ENCODE measurements around the gene TLE2. TPM values are rescaled to one million over a fixed set of nuclear protein-coding genes. Genes with fewer than 3 reads are reported as not detected.
A peak's percentile ranks its signal among the peaks of the same experiment; 100 is the strongest.

The TLE2 gene
- total RNA-seq, 4 donors from 2014 or later: 5.4 to 22.7 (median 7.6) TPM

DNA sequence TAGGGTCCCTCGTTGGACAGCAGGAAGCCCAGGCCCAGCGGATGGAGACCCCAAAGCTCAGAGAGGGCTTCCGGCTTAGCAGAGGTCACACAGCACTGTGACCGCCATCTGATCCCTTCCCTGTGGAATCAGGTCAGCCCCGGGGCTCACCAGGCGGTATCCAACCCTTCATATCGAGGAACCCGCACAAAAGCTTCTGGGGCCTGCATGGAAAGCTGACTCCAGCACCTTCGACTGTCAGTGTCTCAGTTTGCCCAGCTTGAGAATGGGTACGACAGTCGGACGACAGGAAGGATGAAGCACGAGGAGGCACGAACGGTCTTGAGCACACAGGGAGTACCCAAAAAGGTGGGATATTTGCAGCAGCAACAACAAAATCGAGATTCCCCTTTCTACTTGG is 30.6 kb upstream of the TLE2 start:
- Histone ChIP-seq H3K9me3 (no peaks in the 10 kb centered on the region), H3K27me3 (no peaks in the 10 kb centered on the region), H3K4me1 (peaks cover 60 to 83% (median 66%) of the 10 kb centered on the region in 3 donors), H3K36me3 (peaks cover 5 to 55% (median 6%) of the 10 kb centered on the region in 3 donors), H3K4me3 (peak overlapping the region in 1 of 4 donors; percentile 96), H3K27ac (peak overlapping the region in 3 of 4 donors; percentile 42 to 99 (median 96))
- TF ChIP-seq POLR2A (IDR thresholded peaks at IDR 0.05): no peak
- TF ChIP-seq, protein P1, sequence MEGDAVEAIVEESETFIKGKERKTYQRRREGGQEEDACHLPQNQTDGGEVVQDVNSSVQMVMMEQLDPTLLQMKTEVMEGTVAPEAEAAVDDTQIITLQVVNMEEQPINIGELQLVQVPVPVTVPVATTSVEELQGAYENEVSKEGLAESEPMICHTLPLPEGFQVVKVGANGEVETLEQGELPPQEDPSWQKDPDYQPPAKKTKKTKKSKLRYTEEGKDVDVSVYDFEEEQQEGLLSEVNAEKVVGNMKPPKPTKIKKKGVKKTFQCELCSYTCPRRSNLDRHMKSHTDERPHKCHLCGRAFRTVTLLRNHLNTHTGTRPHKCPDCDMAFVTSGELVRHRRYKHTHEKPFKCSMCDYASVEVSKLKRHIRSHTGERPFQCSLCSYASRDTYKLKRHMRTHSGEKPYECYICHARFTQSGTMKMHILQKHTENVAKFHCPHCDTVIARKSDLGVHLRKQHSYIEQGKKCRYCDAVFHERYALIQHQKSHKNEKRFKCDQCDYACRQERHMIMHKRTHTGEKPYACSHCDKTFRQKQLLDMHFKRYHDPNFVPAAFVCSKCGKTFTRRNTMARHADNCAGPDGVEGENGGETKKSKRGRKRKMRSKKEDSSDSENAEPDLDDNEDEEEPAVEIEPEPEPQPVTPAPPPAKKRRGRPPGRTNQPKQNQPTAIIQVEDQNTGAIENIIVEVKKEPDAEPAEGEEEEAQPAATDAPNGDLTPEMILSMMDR (IDR thresholded peaks at IDR 0.05): no peak
- intact Hi-C loops (cut with DNase I): no loop called here
- WGBS, 2 donors: 87 to 91% methylated on average over 8 to 9 of the region's 16 CpGs
- no peak for DNase-seq

DNA sequence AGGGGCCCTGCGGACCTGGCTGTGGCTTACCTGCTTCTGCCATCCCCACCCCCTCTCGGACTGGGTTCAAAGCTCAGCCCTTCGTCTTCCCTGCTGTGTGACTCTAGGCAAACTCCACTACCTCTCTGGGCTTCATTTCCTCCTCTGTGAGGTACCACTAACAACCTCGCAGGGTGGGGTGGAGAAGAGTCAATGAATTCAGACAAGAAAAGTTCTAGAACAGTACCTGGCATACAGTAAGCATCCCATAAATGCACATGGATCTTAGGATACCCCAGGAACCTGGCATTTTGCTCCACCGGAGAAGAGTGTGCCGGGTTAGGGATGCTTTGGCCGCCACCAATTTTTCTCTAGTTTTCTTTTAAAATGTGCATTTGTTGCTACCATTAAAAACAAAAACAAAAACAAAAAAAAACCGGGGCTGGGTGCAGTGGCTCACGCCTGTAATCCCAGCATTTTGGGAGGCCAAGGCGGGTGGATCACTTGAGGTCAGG is 29.8 kb upstream of the TLE2 start:
- peak overlapping the region; percentile 85 to 99 (median 94) for H3K27ac ChIP-seq
- H3K9me3 ChIP-seq: no peaks in the 10 kb centered on the region
- DNase-seq: no peak
- peaks cover 5 to 63% (median 14%) of the 10 kb centered on the region in 3 donors for H3K36me3 ChIP-seq
- WGBS, 2 donors: 81 to 86% methylated on average over 8 to 9 of the region's 10 CpGs
- H3K4me1 ChIP-seq: peaks cover 67 to 89% (median 74%) of the 10 kb centered on the region in 3 donors
- no peak overlapping the region for H3K4me3 ChIP-seq
- H3K27me3 ChIP-seq: no peaks in the 10 kb centered on the region
- intact Hi-C loops (cut with DNase I): no loop called here
- TF ChIP-seq POLR2A (IDR thresholded peaks at IDR 0.05): no peak
- TF ChIP-seq, protein P1 (IDR thresholded peaks at IDR 0.05): no peak

DNA sequence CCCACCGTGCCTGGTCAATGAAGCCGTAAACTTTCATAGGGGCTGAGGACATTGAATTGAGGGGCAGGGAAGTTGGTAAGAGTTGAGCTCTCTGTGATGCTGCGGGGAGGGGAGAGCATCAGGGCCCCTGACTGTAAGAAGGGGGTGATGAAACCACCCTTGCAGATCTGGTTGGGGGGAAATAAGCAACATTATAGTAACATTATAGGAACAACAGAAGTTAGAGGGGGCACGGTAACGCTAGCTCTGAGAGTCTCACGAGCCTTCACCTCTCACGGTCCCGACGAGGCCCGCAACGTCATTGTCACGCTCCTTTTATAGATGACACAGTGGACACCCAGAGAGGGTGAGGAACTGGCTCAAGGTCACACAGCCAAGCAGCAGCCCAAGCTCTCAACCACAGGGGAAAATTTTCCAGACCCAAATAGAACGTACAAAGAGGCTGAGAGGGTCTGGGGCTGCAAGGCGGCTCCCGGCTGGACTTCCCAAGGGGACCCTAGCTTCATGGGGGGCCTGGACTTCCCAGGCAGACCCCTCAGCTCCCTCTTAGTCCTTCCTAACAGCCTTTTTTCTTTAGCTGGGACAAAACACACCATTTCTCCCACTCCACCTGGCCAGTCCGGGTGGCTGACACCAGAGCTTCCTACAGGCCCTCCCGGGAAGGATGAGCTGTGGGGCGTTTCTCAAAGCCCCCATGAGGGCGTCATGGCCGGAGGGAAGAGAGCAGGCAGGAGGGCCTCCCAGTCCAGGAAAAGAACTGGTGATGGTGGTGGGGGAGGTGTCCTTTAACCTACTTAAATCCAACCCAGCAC is 29.1 kb upstream of the TLE2 start:
- intact Hi-C loops (cut with DNase I): no loop called here
- no peaks in the 10 kb centered on the region for H3K27me3 ChIP-seq
- H3K9me3 ChIP-seq: no peaks in the 10 kb centered on the region
- no peak for DNase-seq
- H3K27ac ChIP-seq: peak overlapping the region; percentile 85 to 99 (median 94)
- H3K36me3 ChIP-seq: peaks cover 5 to 69% (median 20%) of the 10 kb centered on the region in 3 donors
- peak overlapping the region in 2 of 4 donors; percentile 2 to 43 for H3K4me3 ChIP-seq
- H3K4me1 ChIP-seq: peaks cover 74 to 89% (median 78%) of the 10 kb centered on the region in 3 donors
- TF ChIP-seq, protein P1 (IDR thresholded peaks at IDR 0.05): no peak
- TF ChIP-seq POLR2A (IDR thresholded peaks at IDR 0.05): no peak
- 64 to 73% methylated on average over 4 to 18 of the region's 20 CpGs for WGBS, 2 donors

DNA sequence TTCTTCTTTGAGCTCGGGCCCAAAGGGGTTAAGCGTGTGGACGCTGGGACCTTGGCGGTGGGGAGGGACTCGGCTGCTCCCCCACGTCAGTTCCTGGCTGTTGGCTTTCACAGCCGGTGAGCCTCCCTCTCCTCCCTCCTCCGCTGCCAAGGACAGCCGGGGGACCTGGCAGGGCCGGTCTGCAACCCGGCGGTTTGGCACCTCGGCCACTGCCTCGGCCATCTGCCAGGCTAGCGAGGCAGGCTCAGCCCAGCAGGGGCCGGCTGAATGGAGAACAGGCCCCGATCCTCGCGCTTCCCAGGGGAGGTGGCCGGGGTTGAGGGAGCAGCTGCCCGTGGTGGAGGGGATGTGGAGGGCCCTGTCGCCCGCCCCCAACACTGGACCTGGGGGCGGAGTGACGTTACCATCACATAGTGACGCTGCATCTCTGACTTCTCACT is 28.2 kb upstream of the TLE2 start:
- peaks cover 5 to 78% (median 21%) of the 10 kb centered on the region in 3 donors for H3K36me3 ChIP-seq
- no peak for TF ChIP-seq POLR2A (IDR thresholded peaks at IDR 0.05)
- TF ChIP-seq, protein P1 (IDR thresholded peaks at IDR 0.05): peak in 1 of 6 experiments; percentile 17
- H3K9me3 ChIP-seq: no peaks in the 10 kb centered on the region
- no peaks in the 10 kb centered on the region for H3K27me3 ChIP-seq
- H3K4me1 ChIP-seq: peaks cover 70 to 88% (median 71%) of the 10 kb centered on the region in 3 donors
- WGBS, 2 donors: 0 to 36% methylated on average over 5 to 15 of the region's 26 CpGs
- DNase-seq: no peak
- H3K4me3 ChIP-seq: peak overlapping the region in 3 of 4 donors; percentile 2 to 43 (median 18)
- peak overlapping the region; percentile 85 to 99 (median 94) for H3K27ac ChIP-seq
- intact Hi-C loops (cut with DNase I): no loop called here
